GM12878 (cell line): Measurements from ENCODE around the gene SFTPB. TPM values are rescaled to one million over a fixed set of nuclear protein-coding genes. Genes with fewer than 3 reads are reported as not detected.

ENCODE experiments used
- ATAC-seq: fragments of 200-7000 bp; cut with Tn5 transposase; 3 replicates; pipeline ENCODE4 v1.9.1; 2020; ENCODE audit warnings: mild to moderate bottlenecking, moderate library complexity
- BruUV-seq: library from RNA; stranded (reverse); fragments of 400-500 nt; replicated peaks from 2 replicates; lab custom pipeline; 2021; lab: Mats Ljungman, UMichigan
- CTCF ChIA-PET: fragments of 300-600 bp; sonication (Branson Sonifier 250); formaldehyde crosslinking; extraction: SDS; loops from one replicate; lab custom pipeline; 2021; ENCODE audit warnings: inconsistent platforms; lab: Yijun Ruan, JAX
- POLR2A ChIA-PET: fragments of 350-600 bp; formaldehyde crosslinking; extraction: SDS; loops from one replicate; lab custom pipeline; 2021; ENCODE audit warnings: inconsistent platforms; lab: Charles Lee
- RAD21 ChIA-PET: fragments of 300-600 bp; sonication (Branson Sonifier 250); formaldehyde crosslinking; loops from one replicate; lab custom pipeline; 2023; ENCODE audit warnings: antibody characterized with exemption; ENCODE audit not compliant: unreplicated experiment; lab: Charles Lee
- SMC1A ChIA-PET: fragments of 300-600 bp; sonication (Branson Sonifier 250); formaldehyde crosslinking; loops from one replicate; lab custom pipeline; 2023; ENCODE audit not compliant: unreplicated experiment, uncharacterized antibody; lab: Charles Lee
- DNase-seq: peaks from one replicate; pipeline ENCODE4 v3.0.0-alpha.2; 2011; ENCODE audit warnings: low read depth, low spot score
- FAIRE-seq: peaks from 3 replicates; lab custom pipeline; 2011; peaks lifted over from hg19 to GRCh38; lab: Jason Lieb, UNC
- H2AFZ ChIP-seq: 2 replicates; pipeline ENCODE4 v1.6.0; 2011; ENCODE audit warnings: low read depth, low read length, control low read depth; ENCODE audit not compliant: control insufficient read depth
- H3K27ac ChIP-seq: 2 replicates; pipeline ENCODE4 v1.5.1; 2011; ENCODE audit warnings: control low read depth; ENCODE audit not compliant: control insufficient read depth, insufficient read depth
- H3K27me3 ChIP-seq, 2 experiments: replicated peaks in 1 of 2; 2 replicates each; pipeline versions ENCODE4 v1.6.0 to v1.6.1; 2011; ENCODE audit warnings: low read length in 1 of 2; ENCODE audit not compliant: control insufficient read depth in 2 of 2, insufficient read depth in 2 of 2
- H3K36me3 ChIP-seq, 2 experiments: 2 replicates each; pipeline ENCODE4 v1.5.1; 2011; ENCODE audit warnings: low read length in 1 of 2; ENCODE audit not compliant: control insufficient read depth in 2 of 2, insufficient read depth in 2 of 2
- H3K4me1 ChIP-seq: 2 replicates; pipeline ENCODE4 v1.6.1; 2011; ENCODE audit warnings: mild to moderate bottlenecking, low read length, moderate library complexity, mixed read lengths; ENCODE audit not compliant: control insufficient read depth, insufficient read depth
- H3K4me2 ChIP-seq: 2 replicates; pipeline ENCODE4 v1.6.0; 2011; ENCODE audit warnings: control low read depth; ENCODE audit not compliant: control insufficient read depth, insufficient read depth
- H3K4me3 ChIP-seq: fragments of 200-600 bp; sonication (generic); 2 replicates; pipeline ENCODE4 v1.5.1; 2016
- H3K79me2 ChIP-seq: 2 replicates; pipeline ENCODE4 v1.6.0; 2011; ENCODE audit warnings: low read length; ENCODE audit not compliant: control insufficient read depth, insufficient read depth
- H3K9ac ChIP-seq: 2 replicates; pipeline ENCODE4 v1.8.0; 2011; ENCODE audit warnings: low read length, control low read depth, mixed read lengths; ENCODE audit not compliant: control insufficient read depth, insufficient read depth
- H3K9me3 ChIP-seq: replicated peaks from 3 replicates; pipeline ENCODE4 v1.5.1; 2011; ENCODE audit warnings: mild to moderate bottlenecking, low read length; ENCODE audit not compliant: control insufficient read depth, insufficient read depth
- H4K20me1 ChIP-seq: 2 replicates; pipeline ENCODE4 v1.6.0; 2011; ENCODE audit not compliant: control insufficient read depth, insufficient read depth
- ATF3 ChIP-seq: IDR thresholded peaks from 2 replicates; pipeline ENCODE4 v1.6.1; 2011; ENCODE audit warnings: low read depth, mild to moderate bottlenecking, low read length, moderate library complexity, borderline replicate concordance; ENCODE audit errors: extremely low read depth
- CEBPB ChIP-seq, 2 experiments: fragments of 150-350 bp in 1 of 2; IDR thresholded peaks; 2 replicates each; pipeline ENCODE4 v1.6.1; 2012 to 2014; ENCODE audit warnings: low read depth in 2 of 2, low read length in 2 of 2, borderline replicate concordance in 1 of 2, inconsistent platforms in 1 of 2
- CREB1 ChIP-seq: IDR thresholded peaks from 2 replicates; pipeline ENCODE4 v1.6.1; 2012; ENCODE audit warnings: low read depth, mild to moderate bottlenecking, inconsistent platforms
- FOS ChIP-seq: IDR thresholded peaks from 3 replicates; pipeline ENCODE4 v1.6.1; 2011; ENCODE audit warnings: borderline replicate concordance; ENCODE audit not compliant: insufficient read length; ENCODE audit errors: extremely low read depth
- HSF1 ChIP-seq: fragments of 150-350 bp; IDR thresholded peaks from 2 replicates; pipeline ENCODE4 v1.6.1; 2014; ENCODE audit warnings: mild to moderate bottlenecking, low read depth, low read length
- MAX ChIP-seq: IDR thresholded peaks from 2 replicates; pipeline ENCODE4 v1.6.1; 2012; ENCODE audit warnings: low read depth, low read length, improper control_type of control experiment
- MLLT1 ChIP-seq: fragments of 450-650 bp; IDR thresholded peaks from 2 replicates; pipeline ENCODE4 v1.6.1; 2016; ENCODE audit warnings: mild to moderate bottlenecking
- MYB ChIP-seq: fragments of 150-350 bp; IDR thresholded peaks from 2 replicates; pipeline ENCODE4 v1.6.1; 2014; ENCODE audit warnings: mild to moderate bottlenecking, low read depth, low read length, borderline replicate concordance
- POLR2AphosphoS2 ChIP-seq: IDR thresholded peaks from 2 replicates; pipeline ENCODE4 v1.6.1; 2011; ENCODE audit warnings: low read depth, mild to moderate bottlenecking, low read length, improper control_type of control experiment, moderate library complexity
- POLR2AphosphoS5 ChIP-seq: IDR thresholded peaks from 2 replicates; pipeline ENCODE4 v1.6.1; 2011; ENCODE audit warnings: mild to moderate bottlenecking, low read length, inconsistent platforms
- POU2F2 ChIP-seq: IDR thresholded peaks from 3 replicates; pipeline ENCODE4 v1.6.1; 2011; ENCODE audit warnings: low read depth, mild to moderate bottlenecking, low read length, borderline replicate concordance
- SP1 ChIP-seq: IDR thresholded peaks from one replicate; pipeline ENCODE4 v1.6.1; 2011; ENCODE audit warnings: low read depth, low read length
- WGBS: methylation state at CpG from one replicate; pipeline ENCODE4 v1.1.6; 2016; ENCODE audit warnings: low lambda C conversion rate; ENCODE audit not compliant: insufficient replicate concordance, insufficient coverage; ENCODE audit errors: missing lambda C conversion rate; 5-methylcytosine and 5-hydroxymethylcytosine counted together
- in situ Hi-C: fragments of 300-500 bp; cut with MboI; formaldehyde crosslinking; loops from 9 replicates; pipeline ENCODE4 v1.14.3; 2018; ENCODE audit warnings: mixed read lengths
- intact Hi-C: fragments of 100-400 bp; cut with micrococcal nuclease; formaldehyde crosslinking; loops from one replicate; pipeline ENCODE4 v1.14.2; 2022; ENCODE audit not compliant: unreplicated experiment
- polyA plus RNA-seq, 11 experiments: library from polyadenylated mRNA; depleted of rRNA in 4 of 11; unstranded in 6 of 11; stranded (reverse) in 5 of 11; fragments of >200 nt; fragmentation: Nextera tagmentation in 4 of 11; fragmentation: Illumina TruSeq in 1 of 11; extraction: Ambion mirVana in 4 of 11; extraction: Trizol in 1 of 11; gene quantifications; 1 replicate in 1 of 11; 2 replicates in 10 of 11; pipeline versions ENCODE4 v1.2.1 to v1.2.3, GENCODE V29; 2011 to 2016; ENCODE audit warnings: inconsistent platforms in 2 of 11, missing spikeins in 2 of 11, low read depth in 1 of 11
- total RNA-seq, 4 experiments: library from RNA; depleted of rRNA in 3 of 4; stranded (reverse); fragments of >200 nt in 3 of 4; fragmentation: Illumina TruSeq in 1 of 4; extraction: Trizol in 1 of 4; gene quantifications; 2 replicates each; pipeline versions ENCODE4 v1.2.1 to v1.2.3, GENCODE V29; 2013 to 2021

SFTPB gene
- total and polyA plus RNA-seq, 10 of the 15 experiments (the other 5 are each of a cell fraction or from before 2014, with no cell fraction given): 0.02 to 5.3 TPM; not detected in 8

- SMC1A ChIA-PET: no interaction called here
- ATAC-seq (no peak), FAIRE-seq (no peak), DNase-seq (no peak)
- Histone ChIP-seq H2AFZ (no peak overlapping the region), H4K20me1 (no peaks in the 10 kb centered on the region), H3K9ac (no peak overlapping the region), H3K27ac (no peak overlapping the region), H3K4me1 (no peaks in the 10 kb centered on the region), H3K4me2 (no peak overlapping the region), H3K79me2 (no peaks in the 10 kb centered on the region), H3K36me3 (peaks cover 1 to 10% of the 10 kb centered on the region in 2 experiments), H3K9me3 (no peaks in the 10 kb centered on the region), H3K4me3 (no peak overlapping the region), H3K27me3 (no peaks in the 10 kb centered on the region)
- WGBS: 96% methylated on average over 7 of the region's 7 CpGs
- RAD21 ChIA-PET: no interaction called here
- POLR2A ChIA-PET: no interaction called here
- in situ Hi-C loops: no loop called here
- no peak for TF ChIP-seq MAX
- TF ChIP-seq POLR2AphosphoS2: no peak
- no peak for TF ChIP-seq CREB1
- TF ChIP-seq ATF3: no peak
- no peak for TF ChIP-seq SP1
- TF ChIP-seq HSF1: no peak
- TF ChIP-seq FOS: no peak
- no peak for TF ChIP-seq POU2F2
- no peak for TF ChIP-seq MLLT1
- no peak for TF ChIP-seq POLR2AphosphoS5
- TF ChIP-seq CEBPB (IDR thresholded peaks at IDR 0.05; ENCODE audit: borderline replicate concordance in 1 of 2, low read depth in 2 of 2, low read length in 2 of 2): no peak
- TF ChIP-seq MYB: no peak
- no TSS peak for BruUV-seq
- CTCF ChIA-PET: interaction anchor here (2.3 kb wide), 1 partner anchor 19 kb away, joined by 10 read pairs; no protein-coding TSS in a partner anchor
- intact Hi-C loops: no loop called here
These were observed 12.0 kb downstream of the SFTPB start for GRCh38 chr2:85655961-85656417.
